IMR-90 (cell line): ENCODE data around the gene ANK3. TPM values are rescaled to one million over a fixed set of nuclear protein-coding genes. Genes with fewer than 3 reads are reported as not detected.
A peak's percentile ranks its signal among the peaks of the same experiment; 100 is the strongest.

Source experiments
- ATAC-seq: fragments of 200-7000 bp; cut with Tn5 transposase; 2 replicates; pipeline ENCODE4 v1.9.1; 2020; ENCODE audit warnings: low read depth, mild to moderate bottlenecking, moderate library complexity
- BruUV-seq: library from RNA; stranded (reverse); fragments of 400-500 nt; replicated peaks from 2 replicates; lab custom pipeline; 2021; lab: Mats Ljungman, UMichigan
- CTCF ChIA-PET: fragments of 300-600 bp; formaldehyde crosslinking; extraction: SDS; loops from one replicate; lab custom pipeline; 2021; ENCODE audit warnings: antibody characterized with exemption; lab: Yijun Ruan, JAX
- POLR2A ChIA-PET: fragments of 300-600 bp; sonication (Branson Sonifier 250); formaldehyde crosslinking; loops from one replicate; lab custom pipeline; 2022; ENCODE audit warnings: antibody characterized with exemption; ENCODE audit not compliant: unreplicated experiment; lab: Charles Lee
- DNase-seq: peaks from one replicate; pipeline ENCODE4 v3.0.0; 2013
- H2AFZ ChIP-seq: replicated peaks from 2 replicates; pipeline ENCODE3; 2013; ENCODE audit warnings: low read length, mild to moderate bottlenecking; ENCODE audit not compliant: poor library complexity
- H2AK5ac ChIP-seq: 2 replicates; pipeline ENCODE4 v1.6.1; 2013; ENCODE audit warnings: low read depth, low read length, inconsistent platforms
- H2AK9ac ChIP-seq: replicated peaks from 2 replicates; pipeline ENCODE3; 2013; ENCODE audit warnings: mild to moderate bottlenecking, low read depth, low read length, moderate library complexity; ENCODE audit not compliant: poor library complexity
- H2BK120ac ChIP-seq: 2 replicates; pipeline ENCODE4 v1.6.1; 2013; ENCODE audit warnings: low read depth, low read length, inconsistent platforms
- H2BK15ac ChIP-seq: 3 replicates; pipeline ENCODE4 v1.6.1; 2013; ENCODE audit warnings: low read depth, low read length, inconsistent platforms
- H2BK20ac ChIP-seq: 2 replicates; pipeline ENCODE4 v1.6.1; 2013; ENCODE audit warnings: low read depth, mild to moderate bottlenecking, inconsistent platforms, low read length, moderate library complexity
- H2BK5ac ChIP-seq: 2 replicates; pipeline ENCODE4 v1.6.1; 2013; ENCODE audit warnings: mild to moderate bottlenecking, low read depth, low read length, inconsistent platforms; ENCODE audit not compliant: poor library complexity, severe bottlenecking
- H3K14ac ChIP-seq: replicated peaks from 2 replicates; pipeline ENCODE4 v1.6.1; 2013; ENCODE audit warnings: low read depth, low read length, inconsistent platforms
- H3K18ac ChIP-seq: 2 replicates; pipeline ENCODE4 v1.6.1; 2013; ENCODE audit warnings: low read depth, low read length, control low read depth
- H3K23ac ChIP-seq: 2 replicates; pipeline ENCODE4 v1.6.1; 2013; ENCODE audit warnings: low read depth, low read length, inconsistent platforms
- H3K27ac ChIP-seq: 2 replicates; pipeline ENCODE4 v1.5.1; 2013; ENCODE audit warnings: mild to moderate bottlenecking, control low read depth, low read length; ENCODE audit not compliant: insufficient read depth
- H3K27me3 ChIP-seq: 2 replicates; pipeline ENCODE4 v1.6.1; 2013; ENCODE audit warnings: low read length; ENCODE audit not compliant: control insufficient read depth, insufficient read depth
- H3K36me3 ChIP-seq: 2 replicates; pipeline ENCODE4 v1.6.1; 2013; ENCODE audit warnings: low read length, mixed read lengths; ENCODE audit not compliant: control insufficient read depth, insufficient read depth
- H3K4ac ChIP-seq: 2 replicates; pipeline ENCODE4 v1.6.1; 2013; ENCODE audit warnings: low read depth, low read length, inconsistent platforms
- H3K4me1 ChIP-seq: 2 replicates; pipeline ENCODE4 v1.6.1; 2013; ENCODE audit warnings: low read length, mixed read lengths; ENCODE audit not compliant: control insufficient read depth, insufficient read depth
- H3K4me2 ChIP-seq: 2 replicates; pipeline ENCODE4 v1.6.1; 2013; ENCODE audit warnings: low read depth, mild to moderate bottlenecking, control low read depth, low read length, moderate library complexity
- H3K4me3 ChIP-seq: 2 replicates; pipeline ENCODE4 v1.5.1; 2013; ENCODE audit warnings: low read depth, mild to moderate bottlenecking, control low read depth, low read length, moderate library complexity; ENCODE audit not compliant: insufficient read depth
- H3K56ac ChIP-seq: 2 replicates; pipeline ENCODE4 v1.6.1; 2013; ENCODE audit warnings: low read length, inconsistent platforms; ENCODE audit not compliant: insufficient read depth; ENCODE audit errors: extremely low read depth
- H3K79me1 ChIP-seq, 2 experiments: 2 replicates each; pipeline ENCODE4 v1.6.1; 2013; ENCODE audit warnings: low read length in 2 of 2, inconsistent platforms in 1 of 2, low read depth in 1 of 2
- H3K9ac ChIP-seq: 2 replicates; pipeline ENCODE4 v1.6.1; 2013; ENCODE audit warnings: low read depth, low read length, control low read depth
- H3K9me1 ChIP-seq: 2 replicates; pipeline ENCODE4 v1.6.1; 2013; ENCODE audit warnings: low read length, inconsistent platforms; ENCODE audit not compliant: insufficient read depth
- H3K9me3 ChIP-seq: 2 replicates; pipeline ENCODE4 v1.6.1; 2013; ENCODE audit warnings: low read length; ENCODE audit not compliant: control insufficient read depth, insufficient read depth
- H4K20me1 ChIP-seq: 2 replicates; pipeline ENCODE4 v1.6.1; 2013; ENCODE audit warnings: low read length, inconsistent platforms; ENCODE audit not compliant: insufficient read depth
- H4K5ac ChIP-seq: 2 replicates; pipeline ENCODE4 v1.6.1; 2013; ENCODE audit warnings: mild to moderate bottlenecking, low read depth, low read length, control low read depth
- H4K8ac ChIP-seq, 2 experiments: 2 replicates each; pipeline ENCODE4 v1.6.1; 2013; ENCODE audit warnings: low read depth in 2 of 2, low read length in 2 of 2, control low read depth in 1 of 2, inconsistent platforms in 1 of 2
- H4K91ac ChIP-seq: 2 replicates; pipeline ENCODE4 v1.6.1; 2013; ENCODE audit warnings: low read depth, low read length, inconsistent platforms; ENCODE audit not compliant: insufficient read depth
- RAD21 ChIP-seq: IDR thresholded peaks from 2 replicates; pipeline ENCODE4 v1.6.1; 2012; ENCODE audit warnings: low read length, improper control_type of control experiment
- RCOR1 ChIP-seq: IDR thresholded peaks from 2 replicates; pipeline ENCODE4 v1.6.1; 2012; ENCODE audit warnings: mild to moderate bottlenecking, low read length, improper control_type of control experiment; ENCODE audit not compliant: insufficient replicate concordance
- RFX5 ChIP-seq: IDR thresholded peaks from 2 replicates; pipeline ENCODE4 v1.8.0; 2012; ENCODE audit warnings: low read depth, mild to moderate bottlenecking, low read length, moderate library complexity
- WGBS, 2 experiments: methylation state at CpG; one replicate each; pipeline versions ENCODE4 v1.1.5 to v1.1.7; 2013; ENCODE audit warnings: missing lambda C conversion rate in 2 of 2; ENCODE audit not compliant: insufficient read length in 1 of 2; ENCODE audit errors: extremely low coverage in 2 of 2; 5-methylcytosine and 5-hydroxymethylcytosine counted together
- dilution Hi-C: fragments of 300-500 bp; cut with HindIII; formaldehyde crosslinking; loops from one replicate; pipeline ENCODE4 v1.14.3; 2018; ENCODE audit warnings: low sequenced_read_pairs; ENCODE audit not compliant: unreplicated experiment
- in situ Hi-C: fragments of 300-500 bp; cut with MboI; formaldehyde crosslinking; loops from 3 replicates; pipeline ENCODE4 v1.14.3; 2019; ENCODE audit warnings: low sequenced_read_pairs, inconsistent platforms, mixed read lengths
- intact Hi-C: fragments of 100-400 bp; cut with micrococcal nuclease; formaldehyde crosslinking; loops from 2 replicates; pipeline ENCODE4 v1.10.0; 2022
- polyA plus RNA-seq, 3 experiments: library from polyadenylated mRNA; depleted of rRNA; stranded (reverse); fragments of >200 nt; gene quantifications; 2 replicates each; pipeline ENCODE4 v1.2.3, GENCODE V29; 2012; ENCODE audit warnings: low replicate concordance in 1 of 3
- total RNA-seq: library from RNA; depleted of rRNA; stranded (reverse); fragments of >200 nt; gene quantifications from 2 replicates; pipeline ENCODE4 v1.2.3, GENCODE V29; 2012

Gene ANK3
- total and polyA plus RNA-seq, 2 of the 4 experiments (the other 2 are of a cell fraction), result 0.63 to 1.8 TPM

- DNase-seq, result no peak
- dilution Hi-C loops, result no loop called here
- Histone ChIP-seq H3K4me3 (no peak overlapping the region), H3K9me1 (peaks cover 15% of the 10 kb centered on the region), H4K8ac (peak overlapping the region in 1 of 2 experiments; percentile 29; a peak in 1 of 4 replicates), H3K9ac (no peak overlapping the region), H2BK20ac (peak overlapping the region; percentile 86), H3K18ac (no peak overlapping the region), H3K23ac (0 out of 2 replicates have a peak overlapping the region, but pooled peaks have one; percentile 39), H3K9me3 (no peaks in the 10 kb centered on the region), H4K5ac (no peak overlapping the region), H3K4ac (peak overlapping the region; percentile 42; the same call in 1 of the 2 replicates), H2AFZ (no peak overlapping the region), H3K4me2 (no peak overlapping the region), H2AK9ac (no peak overlapping the region), H3K4me1 (peaks cover 17% of the 10 kb centered on the region), H3K79me1 (no peaks in the 10 kb centered on the region), H4K20me1 (no peaks in the 10 kb centered on the region), H3K27ac (no peak overlapping the region), H3K36me3 (no peaks in the 10 kb centered on the region), H3K56ac (no peak overlapping the region), H4K91ac (peak overlapping the region; percentile 75), H2BK5ac (no peak overlapping the region), H2BK120ac (peak overlapping the region; percentile 53), H2BK15ac (peak overlapping the region; percentile 33; the same call in 1 of the 3 replicates), H2AK5ac (peak overlapping the region; percentile 72), H3K14ac (0 out of 2 replicates have a peak overlapping the region, but pooled peaks have one; percentile 24), H3K27me3 (no peaks in the 10 kb centered on the region)
- CTCF ChIA-PET, result no interaction called here
- ATAC-seq, result no peak
- TF ChIP-seq RFX5 (no peak), RCOR1 (no peak), RAD21 (no peak)
- intact Hi-C loops, result no loop called here
- no CpG with 5 or more reads among the region's 2 CpGs for WGBS, 2 experiments
- in situ Hi-C loops, result loop anchor here (25.0 kb wide), 1 partner anchor 527 kb away; no protein-coding TSS in a partner anchor
- no TSS peak for BruUV-seq
- POLR2A ChIA-PET, result no interaction called here
These were observed 24.4 kb upstream of the ANK3 start for GRCh38 chr10:60414111-60414510.
